HG03139 (cell line): ENCODE results near the gene PRKAR1B.

Experiments used
- ATAC-seq: cut with Tn5 transposase; IDR thresholded peaks from one replicate; pipeline ENCODE4 v1.9.1; 2021; ENCODE audit not compliant: unreplicated experiment

PRKAR1B gene

GRCh38 chr7:725223-726005, 1.7 kb downstream of the PRKAR1B start:
- ATAC-seq: no peak

GRCh38 chr7:724298-724697, 2.8 kb downstream of the PRKAR1B start:
- ATAC-seq: no peak

GRCh38 chr7:723541-723940, 3.5 kb downstream of the PRKAR1B start:
- no peak for ATAC-seq

- ATAC-seq: no peak
These were observed 5.3 kb downstream of the PRKAR1B start for GRCh38 chr7:721619-722248.

GRCh38 chr7:716636-717035, 10.4 kb downstream of the PRKAR1B start:
- ATAC-seq: no peak

GRCh38 chr7:716222-716621, 10.9 kb downstream of the PRKAR1B start:
- no peak for ATAC-seq

- no peak for ATAC-seq
These were observed 12.8 kb downstream of the PRKAR1B start for GRCh38 chr7:714251-714671.

GRCh38 chr7:713488-714230, 13.4 kb downstream of the PRKAR1B start:
- no peak for ATAC-seq

- ATAC-seq: no peak
These were observed 14.0 kb downstream of the PRKAR1B start for GRCh38 chr7:713139-713457.

- no peak for ATAC-seq
These were observed 14.5 kb downstream of the PRKAR1B start for GRCh38 chr7:712381-713138.

- no peak for ATAC-seq
These were observed 15.1 kb downstream of the PRKAR1B start for GRCh38 chr7:711922-712380.

GRCh38 chr7:711093-711921, 15.8 kb downstream of the PRKAR1B start:
- no peak for ATAC-seq

- no peak for ATAC-seq
These were observed 16.9 kb downstream of the PRKAR1B start for GRCh38 chr7:710161-710560.

- no peak for ATAC-seq
These were observed 19.6 kb downstream of the PRKAR1B start for GRCh38 chr7:707296-708000.

- ATAC-seq: no peak
These were observed 20.4 kb downstream of the PRKAR1B start for GRCh38 chr7:706721-707120.

GRCh38 chr7:703049-703448, 24.0 kb downstream of the PRKAR1B start:
- ATAC-seq: no peak

- ATAC-seq: no peak
These were observed 25.9 kb downstream of the PRKAR1B start for GRCh38 chr7:701086-701671.

GRCh38 chr7:699476-700170, 27.5 kb downstream of the PRKAR1B start:
- no peak for ATAC-seq
